PFSK-1 (cell line): ENCODE measurements around the gene RPAP3.

ENCODE experiments used
- SIN3A ChIP-seq: IDR thresholded peaks from 2 replicates; pipeline ENCODE4 v1.6.1; 2012; ENCODE audit warnings: mild to moderate bottlenecking, low read length, moderate library complexity, borderline replicate concordance; ENCODE audit not compliant: insufficient read depth
- TAF1 ChIP-seq: IDR thresholded peaks from 2 replicates; pipeline ENCODE4 v1.6.1; 2012; ENCODE audit warnings: low read length, control low read depth, borderline replicate concordance; ENCODE audit not compliant: insufficient read depth

DNA sequence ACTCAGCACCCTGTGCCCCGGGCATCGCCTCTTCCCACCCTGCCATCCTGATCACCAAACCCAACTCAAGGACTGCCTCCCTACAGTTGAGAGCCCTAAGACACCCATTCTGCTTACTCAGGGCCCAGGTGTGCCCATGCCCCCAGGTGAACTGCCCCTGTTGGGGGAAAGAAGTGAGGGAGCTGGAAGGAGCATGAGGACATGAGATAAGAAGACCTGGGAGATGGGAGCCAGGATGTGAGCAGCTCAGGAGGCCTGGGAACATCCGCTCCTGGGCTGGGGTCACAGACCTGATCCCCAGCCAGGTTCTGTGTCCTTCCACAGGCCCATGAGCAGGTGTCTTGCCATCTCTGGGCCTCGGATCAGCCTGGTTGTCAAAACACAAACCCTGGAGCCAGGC is 46.3 kb upstream of the RPAP3 start:
- TF ChIP-seq SIN3A: no peak
- TF ChIP-seq TAF1: no peak
